ENCODE results near the gene SLC13A3. TPM values are rescaled to one million over a fixed set of nuclear protein-coding genes. Genes with fewer than 3 reads are reported as not detected.

SLC13A3 gene
- total and polyA plus RNA-seq, 9 donors, result 0.36 to 7.1 (median 4.6) TPM

- Histone ChIP-seq H3K36me3 (no peaks in the 10 kb centered on the region), H3K4me3 (no peak overlapping the region), H3K9me3 (no peaks in the 10 kb centered on the region), H3K4me1 (ENCODE audit: insufficient read depth) (no peaks in the 10 kb centered on the region), H3K27me3 (no peaks in the 10 kb centered on the region), H3K27ac (no peak overlapping the region)
- DNase-seq, result no peak
- 41 to 45% (median 43%) methylated on average over 2 of the region's 2 CpGs for WGBS, 3 donors
- intact Hi-C loops (cut with DNase I), result no loop called here
- TF ChIP-seq, protein P1, sequence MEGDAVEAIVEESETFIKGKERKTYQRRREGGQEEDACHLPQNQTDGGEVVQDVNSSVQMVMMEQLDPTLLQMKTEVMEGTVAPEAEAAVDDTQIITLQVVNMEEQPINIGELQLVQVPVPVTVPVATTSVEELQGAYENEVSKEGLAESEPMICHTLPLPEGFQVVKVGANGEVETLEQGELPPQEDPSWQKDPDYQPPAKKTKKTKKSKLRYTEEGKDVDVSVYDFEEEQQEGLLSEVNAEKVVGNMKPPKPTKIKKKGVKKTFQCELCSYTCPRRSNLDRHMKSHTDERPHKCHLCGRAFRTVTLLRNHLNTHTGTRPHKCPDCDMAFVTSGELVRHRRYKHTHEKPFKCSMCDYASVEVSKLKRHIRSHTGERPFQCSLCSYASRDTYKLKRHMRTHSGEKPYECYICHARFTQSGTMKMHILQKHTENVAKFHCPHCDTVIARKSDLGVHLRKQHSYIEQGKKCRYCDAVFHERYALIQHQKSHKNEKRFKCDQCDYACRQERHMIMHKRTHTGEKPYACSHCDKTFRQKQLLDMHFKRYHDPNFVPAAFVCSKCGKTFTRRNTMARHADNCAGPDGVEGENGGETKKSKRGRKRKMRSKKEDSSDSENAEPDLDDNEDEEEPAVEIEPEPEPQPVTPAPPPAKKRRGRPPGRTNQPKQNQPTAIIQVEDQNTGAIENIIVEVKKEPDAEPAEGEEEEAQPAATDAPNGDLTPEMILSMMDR (IDR thresholded peaks at IDR 0.05), result no peak
- TF ChIP-seq EP300 (IDR thresholded peaks at IDR 0.05), result no peak
- TF ChIP-seq POLR2A (IDR thresholded peaks at IDR 0.05), result no peak
Observed at GRCh38 chr20:46594725-46595124, 56.5 kb downstream of the SLC13A3 start.

- Histone ChIP-seq H3K4me3 (no peak overlapping the region), H3K36me3 (no peaks in the 10 kb centered on the region), H3K27me3 (no peaks in the 10 kb centered on the region), H3K9me3 (no peaks in the 10 kb centered on the region), H3K4me1 (ENCODE audit: insufficient read depth) (no peaks in the 10 kb centered on the region), H3K27ac (no peak overlapping the region)
- intact Hi-C loops (cut with DNase I), result no loop called here
- TF ChIP-seq, protein P1 (IDR thresholded peaks at IDR 0.05), result no peak
- TF ChIP-seq POLR2A (IDR thresholded peaks at IDR 0.05), result no peak
- no peak for TF ChIP-seq EP300 (IDR thresholded peaks at IDR 0.05)
- WGBS, 3 donors, result 94 to 98% (median 96%) methylated on average over 4 of the region's 4 CpGs
- no peak for DNase-seq
Observed at GRCh38 chr20:46592580-46593362, 58.5 kb downstream of the SLC13A3 start.

DNA sequence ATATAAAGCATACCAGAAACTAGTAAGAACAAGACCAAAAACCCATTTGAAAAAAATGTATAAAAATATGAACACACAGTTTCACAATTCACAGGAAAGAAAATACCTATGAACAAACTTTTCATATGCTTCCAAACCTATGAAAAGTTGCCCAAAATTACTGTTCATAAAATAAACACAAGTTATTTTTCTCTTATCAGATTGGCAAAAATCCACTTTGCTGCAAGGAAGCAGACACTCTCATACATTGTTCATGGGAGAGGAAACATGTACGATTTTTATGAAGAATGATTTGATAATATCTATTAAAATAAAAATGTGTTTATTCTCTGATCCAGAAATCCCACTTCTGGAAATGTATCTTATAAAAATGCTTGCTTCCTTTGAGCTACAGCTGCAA lies 60.8 kb downstream of the SLC13A3 start:
- no peak overlapping the region for H3K27ac ChIP-seq
- TF ChIP-seq POLR2A (IDR thresholded peaks at IDR 0.05) (no peak), EP300 (IDR thresholded peaks at IDR 0.05) (no peak)
- TF ChIP-seq, protein P1 (IDR thresholded peaks at IDR 0.05), result no peak
- no peaks in the 10 kb centered on the region for H3K27me3 ChIP-seq
- no peak for DNase-seq
- no peak overlapping the region for H3K4me3 ChIP-seq
- H3K36me3 ChIP-seq, result no peaks in the 10 kb centered on the region
- WGBS, 3 donors, result 22 to 41% (median 28%) methylated on average over 1 of the region's 1 CpG
- H3K9me3 ChIP-seq, result no peaks in the 10 kb centered on the region
- intact Hi-C loops (cut with DNase I), result no loop called here
- no peaks in the 10 kb centered on the region for H3K4me1 ChIP-seq (ENCODE audit: insufficient read depth)

DNA sequence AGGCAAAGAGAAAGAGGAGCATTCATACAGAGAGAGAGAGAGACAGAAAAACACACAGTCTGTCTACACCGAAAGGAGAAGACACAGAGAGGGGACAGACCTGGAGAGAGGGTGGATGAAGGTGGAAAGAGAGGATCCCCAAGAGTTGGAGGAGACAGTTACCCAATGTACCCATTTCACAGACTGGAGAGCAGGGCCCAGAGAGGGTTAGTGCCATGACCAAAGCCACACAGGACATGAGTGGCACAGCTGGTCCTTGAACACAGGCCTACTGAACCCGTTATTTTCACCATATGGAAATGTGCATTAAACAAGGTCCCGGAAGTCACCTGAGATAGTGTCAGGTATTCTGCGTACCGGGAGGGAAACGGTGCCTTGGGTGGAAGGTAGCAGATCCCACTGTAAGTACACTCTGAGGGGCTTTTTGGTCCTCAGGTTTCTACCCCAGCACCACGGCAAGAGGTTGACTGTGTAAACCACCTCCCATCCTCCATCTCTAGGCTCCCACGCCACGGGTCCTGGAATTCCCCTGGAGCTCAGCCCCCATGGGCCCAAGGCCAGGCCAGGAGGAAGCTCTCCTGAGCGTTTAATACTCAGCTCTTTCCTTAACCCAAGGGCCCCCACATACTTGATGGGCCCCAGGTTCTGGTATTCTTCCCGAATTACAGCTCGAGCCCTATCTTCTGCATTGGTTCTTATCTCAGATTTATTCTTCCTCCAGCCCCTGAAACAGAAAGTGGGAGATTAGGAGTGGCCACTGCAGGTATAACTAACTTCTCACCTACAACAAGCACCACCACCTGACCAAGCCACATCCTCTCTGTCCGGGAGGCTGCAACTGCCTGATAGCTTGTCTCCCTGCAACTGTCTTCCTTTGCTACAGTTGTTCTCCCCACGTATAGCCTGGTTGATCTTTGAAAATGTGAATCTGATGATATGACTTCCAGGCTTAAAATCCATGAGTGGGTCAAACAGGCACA lies 62.4 kb downstream of the SLC13A3 start:
- Histone ChIP-seq H3K9me3 (no peaks in the 10 kb centered on the region), H3K27ac (no peak overlapping the region), H3K27me3 (no peaks in the 10 kb centered on the region), H3K4me3 (no peak overlapping the region), H3K36me3 (no peaks in the 10 kb centered on the region), H3K4me1 (ENCODE audit: insufficient read depth) (no peaks in the 10 kb centered on the region)
- intact Hi-C loops (cut with DNase I), result no loop called here
- DNase-seq, result no peak
- 78 to 83% (median 80%) methylated on average over 14 of the region's 14 CpGs for WGBS, 3 donors
- TF ChIP-seq, protein P1 (IDR thresholded peaks at IDR 0.05), result no peak
- TF ChIP-seq EP300 (IDR thresholded peaks at IDR 0.05), result no peak
- no peak for TF ChIP-seq POLR2A (IDR thresholded peaks at IDR 0.05)

Measured in ovary (tissue), 9 donors.